Large intestine (tissue), 3 donors: ENCODE measurements around the gene SNX18. TPM values are rescaled to one million over a fixed set of nuclear protein-coding genes. Genes with fewer than 3 reads are reported as not detected.
A peak's percentile ranks its signal among the peaks of the same experiment; 100 is the strongest.

Experiments
- DNase-seq, 2 donors: peaks; one replicate each; pipeline versions ENCODE4 v3.0.0 to v3.0.0-alpha.2; 2013
- H3K27ac ChIP-seq: one replicate; pipeline ENCODE4 v1.5.1; 2013; ENCODE audit warnings: low read length
- H3K27me3 ChIP-seq: 2 replicates; pipeline ENCODE4 v1.6.1; 2013; ENCODE audit warnings: low read length; ENCODE audit not compliant: control insufficient read depth, insufficient read depth
- H3K36me3 ChIP-seq: 2 replicates; pipeline ENCODE4 v1.6.1; 2013; ENCODE audit warnings: low read length; ENCODE audit not compliant: control insufficient read depth, insufficient read depth
- H3K4me1 ChIP-seq: one replicate; pipeline ENCODE4 v1.6.1; 2013; ENCODE audit warnings: low read length; ENCODE audit not compliant: control insufficient read depth, insufficient read depth
- H3K4me3 ChIP-seq: one replicate; pipeline ENCODE4 v1.5.1; 2013; ENCODE audit warnings: low read length
- H3K9me3 ChIP-seq: one replicate; pipeline ENCODE4 v1.6.1; 2013; ENCODE audit warnings: mild to moderate bottlenecking, low read depth, low read length, moderate library complexity; ENCODE audit not compliant: control insufficient read depth
- WGBS: methylation state at CpG from one replicate; pipeline ENCODE4 v1.1.5; 2013; ENCODE audit warnings: low lambda C conversion rate; ENCODE audit not compliant: insufficient coverage; 5-methylcytosine and 5-hydroxymethylcytosine counted together
- polyA plus RNA-seq: library from polyadenylated mRNA; unstranded; fragments of 120-200 nt; gene quantifications from one replicate; pipeline ENCODE4 v1.2.1, GENCODE V29; 2013

SNX18 gene
- polyA plus RNA-seq, 1 donor: 29.1 TPM

- H3K36me3 ChIP-seq: peaks cover 6% of the 10 kb centered on the region
- no peak overlapping the region for H3K4me3 ChIP-seq
- no peaks in the 10 kb centered on the region for H3K27me3 ChIP-seq
- H3K4me1 ChIP-seq: peaks cover 19% of the 10 kb centered on the region
- no CpG with 5 or more reads among the region's 2 CpGs for WGBS
- H3K27ac ChIP-seq: no peak overlapping the region
- H3K9me3 ChIP-seq: no peaks in the 10 kb centered on the region
- no peak for DNase-seq
Observed at GRCh38 chr5:54537725-54538124, 20.2 kb downstream of the SNX18 start.

GRCh38 chr5:54538156-54538555, 20.6 kb downstream of the SNX18 start:
- Histone ChIP-seq H3K27ac (no peak overlapping the region), H3K4me1 (peaks cover 19% of the 10 kb centered on the region), H3K9me3 (no peaks in the 10 kb centered on the region), H3K27me3 (no peaks in the 10 kb centered on the region), H3K36me3 (peaks cover 6% of the 10 kb centered on the region), H3K4me3 (no peak overlapping the region)
- WGBS: 77% methylated on average over 2 of the region's 3 CpGs
- DNase-seq: no peak

- peaks cover 6% of the 10 kb centered on the region for H3K36me3 ChIP-seq
- no CpG with 5 or more reads among the region's 4 CpGs for whole genome bisulfite sequencing
- H3K27ac ChIP-seq: no peak overlapping the region
- H3K9me3 ChIP-seq: no peaks in the 10 kb centered on the region
- H3K27me3 ChIP-seq: no peaks in the 10 kb centered on the region
- DNase-seq: no peak
- no peak overlapping the region for H3K4me3 ChIP-seq
- H3K4me1 ChIP-seq: peaks cover 11% of the 10 kb centered on the region
Observed at GRCh38 chr5:54539001-54539400, 21.4 kb downstream of the SNX18 start.

- Histone ChIP-seq H3K27ac (no peak overlapping the region), H3K9me3 (no peaks in the 10 kb centered on the region), H3K4me1 (peaks cover 3% of the 10 kb centered on the region), H3K36me3 (peaks cover 6% of the 10 kb centered on the region), H3K4me3 (no peak overlapping the region), H3K27me3 (no peaks in the 10 kb centered on the region)
- no peak for DNase-seq
- WGBS: 100% methylated on average over 1 of the region's 3 CpGs
Observed at GRCh38 chr5:54540286-54540685, 22.7 kb downstream of the SNX18 start.

- no peak for DNase-seq
Observed at GRCh38 chr5:54541823-54542783, 24.5 kb downstream of the SNX18 start.

GRCh38 chr5:54544044-54544443, 26.5 kb downstream of the SNX18 start:
- no peaks in the 10 kb centered on the region for H3K9me3 ChIP-seq
- no peak overlapping the region for H3K27ac ChIP-seq
- H3K4me3 ChIP-seq: no peak overlapping the region
- 100% methylated on average over 1 of the region's 4 CpGs for WGBS
- no peaks in the 10 kb centered on the region for H3K4me1 ChIP-seq
- H3K27me3 ChIP-seq: no peaks in the 10 kb centered on the region
- peaks cover 18% of the 10 kb centered on the region for H3K36me3 ChIP-seq
- DNase-seq: no peak

More at GRCh38 chr5:54541823-54542783, 24.5 kb downstream of the SNX18 start:
- Histone ChIP-seq H3K27ac (no peak overlapping the region), H3K4me1 (no peaks in the 10 kb centered on the region), H3K4me3 (no peak overlapping the region), H3K27me3 (no peaks in the 10 kb centered on the region), H3K9me3 (no peaks in the 10 kb centered on the region), H3K36me3 (peaks cover 8% of the 10 kb centered on the region)
- WGBS: 83% methylated on average over 1 of the region's 12 CpGs

- H3K36me3 ChIP-seq: peaks cover 14% of the 10 kb centered on the region
- H3K4me1 ChIP-seq: no peaks in the 10 kb centered on the region
- no peaks in the 10 kb centered on the region for H3K9me3 ChIP-seq
- no peak for DNase-seq
- 100% methylated on average over 1 of the region's 6 CpGs for WGBS
- H3K4me3 ChIP-seq: no peak overlapping the region
- H3K27ac ChIP-seq: no peak overlapping the region
- H3K27me3 ChIP-seq: no peaks in the 10 kb centered on the region
Observed at GRCh38 chr5:54545796-54546195, 28.2 kb downstream of the SNX18 start.

GRCh38 chr5:54547711-54548250, 30.2 kb downstream of the SNX18 start:
- peak in 1 of 2 donors; percentile 79 for DNase-seq
- no peaks in the 10 kb centered on the region for H3K9me3 ChIP-seq
- H3K27me3 ChIP-seq: no peaks in the 10 kb centered on the region
- peaks cover 21% of the 10 kb centered on the region for H3K36me3 ChIP-seq
- H3K27ac ChIP-seq: no peak overlapping the region
- no peaks in the 10 kb centered on the region for H3K4me1 ChIP-seq
- WGBS: no CpG with 5 or more reads among the region's 1 CpG
- H3K4me3 ChIP-seq: no peak overlapping the region

GRCh38 chr5:54548565-54548964, 31.0 kb downstream of the SNX18 start:
- WGBS: 70% methylated on average over 2 of the region's 2 CpGs
- DNase-seq: no peak
- Histone ChIP-seq H3K36me3 (peaks cover 21% of the 10 kb centered on the region), H3K4me1 (no peaks in the 10 kb centered on the region), H3K27me3 (no peaks in the 10 kb centered on the region), H3K27ac (no peak overlapping the region), H3K4me3 (no peak overlapping the region), H3K9me3 (no peaks in the 10 kb centered on the region)

GRCh38 chr5:54551292-54551691, 33.7 kb downstream of the SNX18 start:
- peaks cover 19% of the 10 kb centered on the region for H3K36me3 ChIP-seq
- H3K4me3 ChIP-seq: no peak overlapping the region
- no peak overlapping the region for H3K27ac ChIP-seq
- H3K27me3 ChIP-seq: no peaks in the 10 kb centered on the region
- WGBS: 100% methylated on average over 3 of the region's 8 CpGs
- no peaks in the 10 kb centered on the region for H3K9me3 ChIP-seq
- no peak for DNase-seq
- H3K4me1 ChIP-seq: no peaks in the 10 kb centered on the region
